IPS DF 19.7 (cell line): ENCODE results near the gene CCDC196.
"Not testable (repeated sequence)": the region's sequence is repeated elsewhere in the genome, so short reads cannot be mapped to it uniquely, and the experiment has no call there.

Experiments
- DNase-seq: peaks from one replicate; pipeline ENCODE4 v3.0.0-alpha.2; 2013; ENCODE audit warnings: low read depth, low spot score

Gene CCDC196

DNA sequence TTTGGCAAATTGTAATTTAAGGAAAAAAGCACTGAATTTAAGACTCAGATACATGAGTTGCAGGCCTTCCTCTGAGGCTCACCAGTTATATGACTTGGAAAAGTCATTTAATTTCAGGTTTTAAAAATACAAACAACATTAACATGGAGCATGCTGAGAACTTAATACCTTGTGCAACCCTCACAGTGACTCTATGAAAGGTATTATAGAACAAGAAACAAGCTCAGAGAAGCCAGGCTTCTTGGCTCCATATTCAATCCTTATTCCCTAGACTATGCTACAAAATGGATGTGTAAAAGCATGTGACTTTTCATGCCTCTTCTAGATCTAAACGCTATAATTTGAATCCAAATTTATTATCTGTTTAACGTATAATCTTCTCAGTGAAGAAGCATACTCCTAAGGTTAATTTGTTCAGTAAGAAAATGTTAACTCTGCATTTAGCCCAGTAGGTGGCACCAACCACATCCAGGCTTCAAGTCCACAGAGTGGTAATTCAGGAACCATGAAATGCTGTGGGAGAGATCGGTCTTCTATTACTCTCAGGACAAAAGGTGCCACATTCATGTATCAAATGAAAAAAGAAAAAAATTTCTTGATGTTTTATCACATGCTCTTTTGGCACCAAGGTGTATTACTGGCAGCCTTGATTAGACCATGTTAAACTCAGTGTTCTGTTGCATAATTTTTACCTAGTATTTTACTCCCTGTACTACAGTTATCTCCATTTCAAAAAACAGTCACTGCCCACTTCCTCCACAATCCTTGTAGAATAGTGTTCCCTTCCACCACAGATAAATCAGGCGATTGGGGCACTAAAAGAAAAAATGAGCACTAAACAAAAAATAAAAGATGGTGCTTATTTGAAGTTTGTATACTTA is 9.3 kb downstream of the CCDC196 start:
- peak; percentile 38 for DNase-seq

DNA sequence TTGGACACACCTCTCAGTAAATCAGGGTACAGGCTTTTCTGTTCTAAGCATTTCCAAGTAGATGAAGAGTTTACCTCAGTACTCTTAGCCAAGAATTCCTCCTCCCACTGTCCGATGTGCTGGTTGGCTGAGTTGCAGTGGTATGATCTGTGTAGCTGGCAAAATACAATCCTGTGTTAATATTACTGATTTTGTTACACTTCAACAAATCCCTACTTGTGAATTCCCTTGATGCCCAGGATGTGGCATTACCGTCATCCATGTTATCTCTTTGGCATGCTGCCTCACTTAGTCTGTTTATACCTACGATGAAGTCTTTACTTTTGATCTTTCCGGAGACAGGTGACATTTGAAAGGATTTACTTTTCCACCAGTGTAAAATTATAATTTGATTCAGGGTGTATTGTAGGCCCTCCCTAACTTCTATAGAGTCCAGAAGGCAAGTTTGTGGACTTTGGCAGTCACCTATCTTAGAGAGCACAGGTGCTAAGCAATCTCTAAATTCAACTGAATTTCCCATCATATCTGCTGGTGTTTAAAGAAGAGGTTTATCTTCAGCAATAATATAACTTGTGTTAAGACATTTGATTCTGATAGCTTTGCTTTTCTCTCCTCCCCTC is 10.1 kb downstream of the CCDC196 start:
- DNase-seq, result no peak

DNA sequence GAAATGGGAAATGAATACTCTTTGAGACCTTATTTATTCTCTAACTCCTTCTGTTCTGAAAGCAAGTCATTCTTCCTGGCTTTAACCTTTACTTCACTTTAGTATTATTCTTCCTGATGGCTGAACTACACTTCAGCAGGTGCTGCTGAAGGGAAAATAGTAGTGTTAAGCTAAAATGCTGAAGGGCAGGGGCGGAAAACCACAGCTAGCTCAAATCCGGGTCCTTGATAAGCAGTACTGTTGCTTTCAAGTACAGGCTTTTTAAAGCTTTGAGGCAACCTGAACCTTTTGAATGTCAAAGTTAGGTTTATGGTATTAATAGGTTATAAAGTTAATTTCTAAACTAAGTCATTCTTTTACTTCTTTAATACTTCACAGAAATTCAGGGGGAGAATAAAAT is 10.7 kb downstream of the CCDC196 start:
- DNase-seq, result no peak

DNA sequence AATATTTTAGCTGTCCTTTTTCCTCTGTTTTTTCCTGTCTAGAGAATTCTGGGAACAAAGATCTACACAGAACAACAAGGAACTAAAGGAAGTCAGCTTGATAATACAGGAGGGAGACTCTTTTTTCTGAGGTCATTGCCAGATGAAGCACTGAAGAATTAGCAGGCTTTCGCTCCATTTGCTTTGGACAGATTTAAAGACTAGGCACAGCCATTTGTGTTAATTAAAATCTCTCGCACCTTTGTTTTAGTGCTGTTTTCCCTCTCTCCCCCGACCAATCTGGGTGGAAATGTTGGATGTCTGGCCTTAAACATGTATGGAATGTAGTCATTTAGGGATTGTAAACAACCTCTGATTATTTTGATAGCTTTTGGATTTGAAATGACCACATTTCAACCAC is 12.1 kb downstream of the CCDC196 start:
- DNase-seq, result no peak

DNA sequence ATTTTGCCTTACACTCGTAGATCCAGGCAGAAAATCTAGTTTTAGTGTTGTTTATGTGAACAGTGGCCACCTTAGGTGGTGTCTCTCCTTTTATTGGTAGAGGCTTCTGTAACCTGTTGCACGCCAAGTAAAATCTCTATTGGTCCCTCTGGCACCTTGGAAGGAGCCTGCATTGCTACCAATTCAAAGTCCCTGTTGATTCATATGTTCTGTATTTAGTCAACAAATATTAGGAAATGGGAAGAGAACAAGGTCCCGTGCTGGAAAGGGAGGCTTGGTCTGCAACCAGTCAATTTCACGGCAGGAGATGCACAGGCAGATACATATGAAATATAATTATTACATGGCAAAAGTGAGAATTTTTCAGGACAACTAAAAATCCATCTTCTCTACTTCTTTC is 15.4 kb downstream of the CCDC196 start:
- no peak for DNase-seq

DNA sequence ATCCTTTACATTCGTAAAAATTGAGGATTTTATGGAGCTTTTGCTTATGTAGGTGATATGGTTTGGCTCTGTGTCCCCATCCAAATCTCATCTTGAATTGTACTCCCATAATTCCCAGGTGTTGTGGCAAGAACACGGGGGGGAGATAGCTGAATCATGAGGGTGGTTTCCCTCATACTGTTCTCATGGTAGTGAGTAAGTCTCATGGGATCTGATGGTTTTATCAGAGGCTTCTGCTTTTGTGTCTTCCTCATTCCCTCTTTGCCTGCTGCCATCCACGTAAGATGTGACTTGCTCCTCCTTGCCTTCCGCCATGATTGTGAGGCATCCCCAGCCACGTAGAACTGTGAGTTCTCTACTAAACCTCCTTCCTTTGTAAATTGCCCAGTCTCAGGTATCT is 16.7 kb downstream of the CCDC196 start:
- DNase-seq, result not testable (repeated sequence)

DNA sequence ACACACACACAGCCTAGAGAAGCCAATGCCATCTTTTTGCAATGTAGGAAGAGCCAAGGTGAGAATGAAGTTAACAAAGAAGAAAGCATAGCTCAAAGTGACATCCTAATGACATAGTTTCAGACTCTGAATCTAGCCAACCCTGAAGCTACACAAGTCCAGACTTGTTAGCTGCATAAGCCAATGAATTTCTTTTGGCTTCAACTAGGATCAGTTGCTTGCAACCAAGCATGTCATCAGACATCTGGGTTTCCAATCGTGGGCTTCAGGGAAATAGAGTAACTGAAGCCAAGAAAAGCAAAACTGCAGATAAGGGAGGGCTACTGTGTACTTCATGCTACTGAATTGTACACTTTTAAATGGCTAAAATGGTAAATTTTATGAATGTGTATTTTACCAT is 17.4 kb downstream of the CCDC196 start:
- DNase-seq, result no peak

DNA sequence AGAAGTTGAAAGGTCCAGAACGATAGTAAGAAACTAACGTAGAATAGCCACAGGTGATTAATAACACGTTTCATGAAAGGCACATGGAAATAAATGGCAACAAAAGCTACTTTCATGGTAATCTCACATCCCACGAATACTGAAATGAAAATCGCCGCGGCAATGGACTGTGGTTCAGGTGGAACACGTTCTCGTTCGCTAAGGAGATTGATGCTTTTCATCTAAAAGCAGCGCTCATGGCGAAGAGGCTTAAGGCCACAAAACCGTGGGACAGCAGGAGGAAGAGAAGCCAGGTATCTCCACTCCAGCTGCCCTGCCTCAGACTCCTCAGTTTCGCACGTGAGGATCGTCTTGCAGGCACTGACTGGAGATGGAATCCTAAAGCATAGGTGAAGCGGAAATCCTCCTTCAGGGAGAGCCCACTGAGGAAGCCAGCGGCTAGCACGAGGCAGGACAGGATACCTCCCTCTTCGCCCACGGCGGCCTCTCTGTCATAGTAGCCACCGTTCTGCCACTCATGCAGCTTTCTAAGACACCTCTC is 21.1 kb downstream of the CCDC196 start:
- peak; percentile 25 for DNase-seq

DNA sequence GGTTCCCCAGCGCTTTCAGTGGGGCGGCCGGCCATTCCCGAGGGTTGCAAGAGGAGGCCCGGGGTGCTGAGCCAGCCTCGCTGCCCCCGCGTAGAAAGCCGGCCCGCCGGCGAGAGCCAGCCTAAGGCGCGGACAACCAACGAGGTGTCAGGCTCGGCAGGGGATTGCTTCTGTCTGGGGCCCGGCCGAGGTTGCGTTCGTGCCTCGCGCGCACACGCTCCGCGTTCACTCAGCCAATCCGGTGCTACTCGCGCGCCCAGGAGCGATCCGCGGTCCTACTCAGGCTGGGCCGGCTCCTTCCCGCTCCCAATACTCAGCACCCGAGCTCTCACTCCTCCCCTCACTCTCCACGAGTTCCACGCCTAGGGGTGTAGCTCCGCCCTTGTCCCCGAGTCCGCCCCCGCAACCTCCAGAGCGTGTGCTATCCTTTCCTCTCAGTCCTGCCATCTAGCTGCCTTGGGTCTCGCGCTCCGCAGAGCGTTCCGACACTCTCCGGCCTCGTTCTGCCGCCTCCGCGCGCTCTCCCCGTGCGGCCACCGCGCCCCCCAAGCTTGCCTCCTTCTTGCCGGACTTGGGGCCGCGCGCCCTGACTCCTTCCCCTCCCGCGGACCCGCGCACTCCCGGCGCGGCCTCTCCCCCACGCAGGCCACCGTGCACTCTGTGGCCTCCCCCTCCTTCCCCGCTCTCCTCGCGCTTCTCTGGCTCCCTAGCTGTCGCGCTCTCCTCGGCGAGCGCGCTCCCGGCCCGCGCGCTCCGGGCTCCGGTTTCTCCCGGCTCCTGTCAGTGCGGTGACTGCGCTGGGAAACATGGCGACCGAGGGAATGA is 21.8 kb downstream of the CCDC196 start, which contains the start of gene GPHN:
GPHN (plus strand) TSS at position 426 of the 825 bp plus-strand sequence.
- peak; percentile 83 for DNase-seq

DNA sequence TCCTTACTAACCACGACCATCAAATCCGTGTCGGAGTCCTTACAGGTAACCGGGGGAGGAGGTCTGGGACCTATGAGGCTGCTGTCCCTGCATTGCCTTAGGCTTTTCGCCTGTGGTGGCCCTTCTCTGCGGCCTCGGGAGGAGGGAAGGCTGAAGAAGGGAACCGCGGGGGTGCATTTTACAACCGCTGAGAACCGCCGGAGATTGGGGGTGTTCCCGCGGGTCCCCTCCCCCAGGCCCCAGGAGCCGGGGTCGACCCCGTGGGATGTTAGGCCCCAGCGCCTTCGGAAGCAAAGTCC is 22.3 kb downstream of the CCDC196 start:
- DNase-seq, result no peak

DNA sequence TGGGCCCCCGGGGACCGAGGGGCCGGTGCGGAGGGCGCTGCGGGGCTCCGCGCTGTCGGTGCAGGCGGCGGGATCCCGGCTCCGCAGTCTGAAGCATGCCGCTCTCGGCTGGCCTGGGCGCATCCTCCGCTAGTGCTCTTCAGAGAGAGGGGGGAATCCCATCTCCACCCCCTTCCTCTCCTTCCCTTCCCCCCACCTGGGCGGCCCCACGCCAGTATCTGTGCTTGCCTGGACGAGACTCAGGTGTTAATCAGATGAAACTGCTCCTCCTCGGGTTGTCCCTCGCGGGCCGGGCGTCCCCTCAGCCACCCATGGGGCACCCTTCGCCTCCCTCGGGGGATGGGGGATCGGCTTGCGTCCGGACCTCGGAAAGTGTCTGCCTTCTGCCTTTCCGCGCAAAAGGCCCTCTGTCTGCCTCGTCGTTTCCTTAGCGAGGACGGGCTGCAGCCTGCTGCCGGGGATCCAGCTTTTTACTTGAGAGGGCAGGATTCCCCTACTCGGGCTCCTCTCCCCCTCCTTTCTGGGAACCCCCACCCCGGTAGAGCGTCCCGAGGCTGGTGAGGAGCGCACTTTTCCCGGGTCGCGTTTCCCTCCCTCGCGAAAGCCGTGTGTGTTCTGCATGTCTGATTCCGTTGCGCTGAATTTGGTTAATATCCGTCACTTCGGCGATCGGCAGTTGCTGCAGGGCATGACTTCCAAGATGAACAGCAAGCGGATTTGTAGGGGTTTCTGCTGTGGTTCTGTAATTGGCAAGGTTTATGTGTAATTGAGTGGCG is 22.9 kb downstream of the CCDC196 start:
- no peak for DNase-seq

DNA sequence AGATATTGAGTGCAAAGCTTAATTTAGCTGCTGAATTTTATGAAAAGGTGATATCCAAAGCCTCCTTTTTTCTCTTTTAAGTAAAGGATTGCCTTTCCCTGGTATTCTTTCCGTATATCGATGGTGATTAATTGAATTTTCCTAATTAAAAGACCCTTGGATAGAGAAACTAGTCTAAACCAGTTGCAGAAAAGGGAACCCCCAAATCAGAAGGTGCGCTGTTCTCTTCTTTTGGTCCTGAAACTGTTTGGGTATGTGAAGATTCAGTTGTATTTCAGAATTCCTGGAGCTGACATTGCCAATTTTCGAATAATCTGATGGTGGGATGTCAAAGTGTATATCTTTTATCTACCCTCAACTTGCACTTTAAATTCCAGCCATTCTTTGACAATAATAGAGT is 23.7 kb downstream of the CCDC196 start:
- no peak for DNase-seq

DNA sequence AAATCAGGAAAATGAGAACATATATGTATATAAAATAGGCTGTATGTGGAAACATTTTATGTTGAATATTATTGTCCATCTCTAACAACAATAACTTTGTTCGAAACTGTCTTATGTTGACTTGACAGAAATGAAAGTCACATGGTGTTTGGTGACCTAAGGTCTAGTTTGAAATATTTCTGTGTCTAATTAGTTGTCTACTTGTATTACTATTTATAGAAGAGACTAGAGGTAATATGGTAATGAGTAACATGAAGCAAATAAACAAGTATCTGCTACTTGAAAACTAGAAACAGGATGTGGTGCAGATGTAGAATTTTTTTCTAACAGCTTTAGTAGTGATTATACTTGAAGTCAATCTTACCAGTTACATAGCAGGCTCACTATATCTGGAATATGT is 25.7 kb downstream of the CCDC196 start:
- no peak for DNase-seq

DNA sequence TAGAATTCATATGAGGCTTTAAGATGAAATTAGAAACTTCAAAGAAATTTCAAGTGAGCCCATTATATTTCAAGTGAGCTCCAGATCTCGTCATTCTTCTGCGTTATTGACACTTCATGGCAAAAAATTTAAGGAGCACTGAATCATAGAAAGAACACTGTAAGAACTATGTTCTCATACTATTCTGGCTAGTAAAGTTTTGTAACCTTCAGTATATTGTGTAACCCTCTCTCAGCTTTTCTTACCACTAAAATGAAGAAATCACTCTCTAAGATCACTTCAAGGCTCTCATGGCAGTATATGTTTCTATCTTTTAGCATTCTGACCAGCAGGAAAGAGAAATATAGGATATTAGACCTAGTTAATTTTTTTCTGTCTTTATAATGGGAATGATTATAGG is 28.0 kb downstream of the CCDC196 start:
- DNase-seq, result no peak

DNA sequence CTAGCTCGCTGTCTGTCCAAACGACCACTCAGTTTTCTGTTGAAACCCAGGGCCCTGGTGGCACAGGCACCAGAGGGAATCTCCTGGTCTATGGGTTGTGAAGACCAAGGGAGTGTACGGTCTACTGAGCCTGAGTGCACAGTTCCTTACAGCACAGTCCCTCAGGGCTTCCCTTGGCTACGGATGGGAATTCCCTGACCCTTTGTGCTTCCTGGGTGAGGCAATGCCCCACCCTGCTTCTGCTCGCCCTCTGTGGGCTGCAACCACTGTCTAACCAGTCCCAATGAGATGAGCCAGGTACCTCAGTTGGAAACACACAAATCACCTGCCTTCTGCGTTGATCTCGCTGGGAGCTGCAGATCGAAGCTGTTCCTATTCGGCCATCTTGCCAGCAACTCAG is 44.4 kb downstream of the CCDC196 start:
- DNase-seq, result no peak

DNA sequence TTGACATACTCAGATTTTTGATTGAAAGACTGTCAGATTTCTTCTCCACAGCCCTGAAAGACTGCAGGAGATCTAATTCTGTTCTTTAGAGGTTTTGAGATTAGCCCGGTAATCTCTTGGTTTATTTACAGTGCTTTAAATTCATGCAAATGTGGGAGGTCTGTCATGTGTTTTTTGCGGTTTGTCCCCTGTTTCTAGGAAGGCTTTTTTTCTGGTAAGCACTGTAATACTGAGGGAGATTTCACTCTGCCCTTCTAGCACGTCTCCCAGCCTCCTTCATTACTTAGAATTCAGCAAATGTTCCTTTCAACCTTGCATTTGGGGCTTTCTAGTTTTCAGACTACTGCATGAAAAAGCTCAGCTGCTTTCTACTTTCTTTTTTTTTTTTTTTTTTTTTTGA is 52.9 kb downstream of the CCDC196 start:
- no peak for DNase-seq

DNA sequence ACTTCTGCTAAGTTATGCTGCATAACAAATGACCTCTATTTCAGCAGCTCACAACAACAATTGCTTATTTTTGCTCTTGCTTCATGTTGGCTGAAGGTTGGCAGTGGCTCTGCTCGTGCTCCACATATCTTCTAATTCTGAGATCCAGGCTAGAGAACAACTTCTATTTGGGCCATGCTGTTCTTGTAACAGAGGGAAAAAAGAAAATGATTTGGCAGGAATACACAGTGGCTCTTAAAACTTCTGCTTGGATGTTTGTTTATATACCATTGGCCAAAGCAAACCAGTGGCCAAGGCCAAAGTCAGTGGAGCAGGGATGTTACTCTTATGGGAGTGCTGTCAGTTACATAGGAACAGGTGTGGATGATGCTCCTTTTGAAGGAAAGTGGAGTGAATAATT is 53.9 kb downstream of the CCDC196 start:
- no peak for DNase-seq

DNA sequence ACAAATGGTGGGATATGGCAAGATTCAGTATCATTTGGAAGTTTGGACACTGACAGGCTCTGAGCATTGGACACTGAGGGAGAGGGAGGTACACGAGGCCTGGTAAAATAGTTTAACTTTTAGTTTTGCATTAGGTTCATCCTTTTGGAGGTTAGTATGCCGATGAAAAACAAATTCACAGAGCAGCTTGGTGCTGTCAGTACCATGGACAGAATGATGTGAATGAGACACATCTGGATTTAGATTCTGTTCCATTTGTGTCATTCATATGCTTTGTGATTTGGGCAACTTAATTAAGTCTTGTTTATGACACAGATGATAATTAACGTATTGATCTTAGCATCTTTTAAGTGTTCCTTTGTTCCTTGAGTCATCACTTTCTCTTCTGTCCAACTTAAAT is 55.5 kb downstream of the CCDC196 start:
- DNase-seq, result no peak

DNA sequence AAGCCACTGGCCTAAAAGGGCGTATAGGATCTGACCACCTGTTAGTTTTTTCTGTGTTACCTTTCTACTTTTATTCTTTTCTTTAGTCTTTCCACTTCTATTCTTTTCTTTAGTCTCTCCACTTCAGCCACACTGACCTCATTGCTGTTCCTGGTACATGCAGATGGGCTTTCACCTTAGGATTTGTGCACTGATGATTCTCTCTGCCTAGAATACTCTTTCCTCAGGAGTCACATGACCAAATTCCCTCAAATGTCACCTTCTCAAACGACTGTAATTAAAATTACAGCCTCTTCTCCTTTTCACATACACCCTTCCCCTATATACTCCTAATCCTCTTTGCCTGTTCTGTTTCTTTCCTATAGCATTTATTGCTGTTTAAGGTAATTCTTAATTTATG is 57.8 kb downstream of the CCDC196 start:
- DNase-seq, result no peak

DNA sequence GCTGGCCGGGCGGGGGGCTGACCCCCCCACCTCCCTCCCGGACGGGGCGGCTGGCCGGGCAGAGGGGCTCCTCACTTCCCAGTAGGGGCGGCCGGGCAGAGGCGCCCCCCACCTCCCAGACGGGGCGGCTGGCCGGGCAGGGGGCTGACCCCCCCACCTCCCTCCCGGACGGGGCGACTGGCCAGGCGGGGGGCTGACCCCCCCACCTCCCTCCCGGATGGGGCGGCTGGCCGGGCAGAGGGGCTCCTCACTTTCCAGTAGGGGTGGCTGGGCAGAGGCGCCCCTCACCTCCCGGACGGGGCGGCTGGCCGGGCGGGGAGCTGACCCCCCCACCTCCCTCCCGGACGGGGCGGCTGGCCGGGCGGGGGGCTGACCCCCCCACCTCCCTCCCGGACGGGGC is 59.0 kb downstream of the CCDC196 start:
- DNase-seq, result not testable (repeated sequence)

DNA sequence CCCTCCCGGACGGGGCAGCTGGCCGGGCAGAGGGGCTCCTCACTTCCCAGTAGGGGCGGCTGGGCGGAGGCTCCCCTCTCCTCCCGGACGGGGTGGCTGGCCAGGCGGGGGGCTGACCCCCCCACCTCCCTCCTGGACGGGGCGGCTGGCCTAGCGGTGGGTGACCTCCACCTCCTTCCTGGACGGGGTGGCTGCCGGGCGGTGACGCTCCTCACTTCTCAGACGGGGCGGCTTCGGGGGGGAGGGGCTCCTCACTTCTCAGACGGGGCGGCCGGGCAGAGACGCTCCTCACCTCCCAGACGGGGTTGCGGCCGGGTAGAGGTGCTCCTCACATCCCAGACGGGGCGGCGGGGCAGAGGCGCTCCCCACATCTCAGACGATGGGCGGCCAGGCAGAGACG is 59.6 kb downstream of the CCDC196 start:
- not testable (repeated sequence) for DNase-seq
